Stimulated activated CD8-positive, alpha-beta memory T cell treated with anti-CD3 and anti-CD28 coated beads, Interleukin-15, amount 100 ng/mL, for 24 hours (primary cell): ENCODE results near the gene WDR81.
"Not testable (repeated sequence)": the region's sequence is repeated elsewhere in the genome, so short reads cannot be mapped to it uniquely, and the experiment has no call there.

Source experiments
- DNase-seq: peaks from one replicate; pipeline ENCODE4 v3.0.0-alpha.2; 2020; ENCODE audit warnings: low read depth

Gene WDR81

DNA sequence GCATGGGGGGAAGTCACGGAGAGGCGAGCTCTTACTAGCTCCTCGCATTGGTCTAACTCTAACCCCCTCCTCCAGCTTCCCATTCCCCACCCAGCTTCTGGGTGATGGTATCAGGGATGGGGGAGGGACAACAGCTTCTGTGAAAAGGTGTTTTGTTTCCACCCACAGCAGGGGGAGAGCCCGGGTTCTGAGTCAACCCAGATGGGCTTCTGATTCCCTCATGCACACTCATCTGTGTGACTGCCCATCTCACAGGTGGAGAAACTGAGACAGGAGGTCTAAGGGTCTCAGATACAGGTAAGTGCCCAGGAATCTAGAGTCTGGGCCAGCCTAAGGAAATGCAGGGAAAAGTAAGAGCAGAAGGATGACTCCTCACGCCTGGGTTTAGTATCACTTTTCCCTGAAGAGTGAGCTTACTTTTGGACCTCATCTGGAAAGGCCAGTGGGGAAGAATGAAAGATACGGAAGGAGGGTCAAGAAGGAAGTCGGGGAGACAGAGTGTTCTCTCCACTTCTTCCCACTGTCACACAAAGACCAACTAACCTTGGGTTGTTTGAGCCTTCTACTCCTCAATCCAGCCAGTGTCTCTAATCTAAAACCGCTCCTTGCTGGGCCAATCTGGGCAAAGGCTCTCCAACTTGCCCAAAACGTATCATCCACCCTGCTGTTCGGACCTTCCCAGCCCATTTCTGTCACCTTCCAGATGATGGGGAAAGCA lies 11.2 kb upstream of the WDR81 start:
- no peak for DNase-seq

DNA sequence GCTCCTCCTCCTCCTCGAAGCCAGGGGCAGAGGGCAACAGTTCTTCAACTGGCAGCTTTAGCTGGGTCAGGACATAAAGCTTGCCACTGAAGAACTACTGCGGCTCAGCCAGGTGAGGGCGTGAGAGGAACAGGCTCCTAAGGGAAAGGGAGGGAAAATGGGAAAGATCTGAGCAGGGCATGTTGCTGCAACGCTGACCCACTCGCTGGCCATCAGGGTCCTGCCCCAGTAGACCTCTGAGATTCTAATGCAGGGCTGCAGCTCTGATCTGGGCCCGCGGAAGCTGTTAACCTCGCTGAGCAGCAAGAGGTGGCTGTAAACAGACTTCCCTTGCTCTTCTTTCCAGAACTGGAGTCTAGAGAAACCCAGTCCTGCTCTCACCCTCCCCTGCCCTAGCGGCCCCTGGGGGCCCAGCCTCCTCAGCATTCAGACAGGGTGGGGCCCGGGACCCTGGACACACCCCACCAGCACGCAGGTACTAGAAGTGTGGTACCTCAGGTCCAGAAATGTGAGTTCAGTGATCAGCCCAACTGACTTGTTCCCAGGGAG lies 10.6 kb upstream of the WDR81 start:
- no peak for DNase-seq

DNA sequence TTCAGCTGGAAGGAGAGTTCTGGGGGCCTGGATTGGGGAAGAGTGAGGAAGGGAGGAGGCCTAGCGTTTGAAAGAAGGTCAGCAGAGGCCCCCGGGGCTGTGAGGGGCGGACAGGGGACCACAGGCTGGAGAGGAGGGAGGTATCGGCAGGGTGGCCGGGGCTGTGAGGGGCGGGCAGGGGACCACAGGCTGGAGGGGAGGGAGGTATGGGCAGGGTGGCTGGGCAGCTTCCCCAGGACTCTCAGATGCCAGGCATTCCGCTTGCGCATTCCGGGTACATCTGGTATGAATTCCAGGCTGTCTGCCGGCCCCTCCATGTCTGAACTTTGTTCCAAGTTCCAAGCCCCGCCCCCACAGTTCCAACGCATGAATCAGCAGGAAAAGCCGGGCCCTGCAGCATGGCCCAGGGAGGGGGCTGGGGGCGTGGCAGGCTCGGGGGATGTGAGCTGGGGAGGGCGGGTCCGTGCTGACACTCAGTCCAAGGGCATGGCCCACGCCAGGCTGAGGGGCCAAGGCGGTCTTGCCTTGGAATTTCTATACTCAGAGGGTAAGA lies 10.0 kb upstream of the WDR81 start:
- DNase-seq, result no peak

DNA sequence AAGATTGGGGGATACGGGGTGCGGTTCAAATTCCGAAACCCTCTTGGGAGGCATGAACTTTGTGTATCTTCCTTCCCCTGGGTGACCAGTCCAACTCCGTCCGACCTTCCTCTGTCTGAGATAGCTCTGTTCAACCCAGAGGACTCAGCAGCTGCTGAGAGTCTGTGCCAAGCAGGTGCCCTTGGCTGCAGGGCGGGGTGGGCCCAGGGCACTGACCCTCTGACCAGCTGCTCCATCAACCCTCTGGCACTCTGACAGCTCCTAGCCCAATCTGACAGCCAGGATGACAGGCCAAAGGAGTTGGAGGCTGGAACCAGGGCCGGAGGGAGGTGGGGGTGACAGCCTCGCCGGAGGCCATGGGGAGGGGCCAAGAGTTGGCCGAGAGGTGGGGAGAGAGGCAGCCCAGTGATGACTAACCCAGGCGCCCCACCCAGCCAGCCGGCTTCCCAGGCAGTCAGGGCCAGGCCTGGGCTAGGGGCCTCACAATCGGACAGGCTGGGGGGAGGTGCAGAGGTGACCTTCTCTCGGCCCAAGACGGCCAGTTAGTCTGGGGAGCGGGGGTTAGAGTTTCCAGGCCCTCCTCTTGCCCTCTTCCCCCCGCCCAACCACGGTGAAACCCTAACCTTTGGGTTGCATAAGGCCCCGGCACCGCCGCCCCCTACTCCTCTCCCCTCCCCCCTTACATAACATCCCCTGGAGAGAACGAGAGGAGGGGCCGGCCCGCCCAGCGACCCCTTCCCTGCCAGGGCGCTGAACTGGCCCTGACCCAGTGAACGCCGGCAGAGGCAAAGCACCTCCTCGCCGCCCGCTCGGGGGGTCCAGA lies 9.3 kb upstream of the WDR81 start:
- peak; percentile 23 for DNase-seq

DNA sequence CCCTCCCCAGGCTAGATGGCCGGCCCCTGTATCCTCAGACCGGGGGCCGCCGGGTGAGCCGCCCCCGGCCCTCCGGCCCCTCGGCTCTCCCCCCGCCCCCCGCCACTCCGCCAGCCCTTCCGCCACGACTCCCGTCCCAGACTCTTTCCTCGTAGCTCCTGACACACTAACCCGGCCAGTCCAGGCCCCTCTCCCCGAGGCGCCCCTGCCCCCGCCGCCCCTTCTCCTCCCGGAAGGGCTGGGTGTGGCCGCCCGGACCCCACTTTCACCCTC lies 8.8 kb upstream of the WDR81 start:
- DNase-seq, result no peak

DNA sequence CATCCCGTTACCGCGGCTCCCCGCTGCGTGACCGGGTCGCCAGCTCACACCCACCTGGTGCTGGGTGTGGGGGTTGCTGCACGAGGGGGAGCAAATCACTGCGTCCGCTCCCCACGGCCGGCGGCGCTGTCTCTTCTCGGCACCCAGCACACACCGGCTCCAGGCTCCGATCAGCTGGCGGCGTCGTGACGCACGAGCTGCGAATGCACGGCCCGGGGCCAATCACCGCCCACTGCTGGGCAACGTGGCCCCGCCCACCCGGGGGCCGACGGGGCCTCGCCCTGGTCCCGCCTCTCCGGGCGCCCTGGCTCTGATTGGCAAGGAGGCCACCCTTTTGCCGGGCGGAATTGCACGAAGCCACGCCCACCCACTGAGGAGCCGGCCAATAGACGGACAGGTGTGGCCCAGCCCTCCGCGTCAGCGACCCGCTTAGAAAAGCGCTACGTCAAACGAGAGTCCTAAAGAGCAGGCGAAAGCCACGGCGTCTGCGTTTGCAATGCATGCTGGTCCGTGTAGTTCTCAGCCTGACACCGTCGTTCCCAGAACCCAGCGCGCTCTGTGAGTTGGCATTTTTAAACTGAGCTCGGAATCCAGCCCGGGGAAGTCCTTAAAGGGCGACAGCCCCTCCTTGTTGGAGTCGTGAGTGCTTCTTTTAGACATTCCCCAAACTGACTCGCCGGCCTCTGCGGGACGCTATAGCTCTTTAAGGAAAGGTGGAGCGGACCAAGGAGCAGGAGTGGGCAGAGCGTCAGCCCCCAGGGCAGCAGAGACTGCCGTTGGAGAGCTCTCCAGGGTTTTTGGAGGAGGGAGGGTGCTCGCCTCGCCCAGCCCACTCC lies 8.2 kb upstream of the WDR81 start:
- peak; percentile 99 for DNase-seq

DNA sequence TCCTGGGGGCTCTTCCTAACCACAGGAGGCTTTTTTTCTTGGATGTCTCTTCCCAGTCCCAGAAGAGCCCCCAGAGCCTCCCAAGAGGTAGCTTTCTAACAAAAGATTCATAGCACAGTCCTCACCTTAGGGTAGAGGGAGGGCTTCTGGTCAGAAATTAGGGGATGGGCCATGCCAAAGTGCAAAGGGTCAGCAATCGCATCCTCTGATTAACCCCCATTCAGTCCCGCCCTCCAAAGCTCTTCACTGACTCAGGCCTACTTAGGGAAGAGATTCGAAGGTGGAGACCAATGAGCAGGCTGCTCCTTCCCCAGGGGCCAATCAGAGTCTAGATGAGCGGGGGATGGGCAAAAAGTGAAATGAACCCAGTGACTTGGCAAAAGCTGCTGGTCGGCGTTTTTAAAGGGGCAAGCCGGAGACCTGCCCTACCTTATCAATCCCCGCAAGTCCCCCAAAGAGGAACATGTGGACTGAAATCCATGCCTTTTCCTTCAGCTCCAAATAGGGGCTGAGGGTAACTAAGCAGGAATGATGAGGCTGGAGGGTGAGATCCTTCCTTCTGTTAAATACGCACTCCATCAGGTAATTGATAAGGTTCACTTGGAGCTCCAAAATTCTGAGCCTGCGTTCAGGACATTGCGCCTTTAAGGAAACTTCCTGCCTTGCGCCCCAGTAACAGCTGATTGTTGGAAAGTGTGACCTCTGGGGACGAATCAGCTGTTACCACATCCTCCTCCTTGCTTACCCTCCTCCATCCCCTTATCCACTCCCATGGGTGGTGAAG lies 7.4 kb upstream of the WDR81 start:
- DNase-seq, result peak; percentile 48

DNA sequence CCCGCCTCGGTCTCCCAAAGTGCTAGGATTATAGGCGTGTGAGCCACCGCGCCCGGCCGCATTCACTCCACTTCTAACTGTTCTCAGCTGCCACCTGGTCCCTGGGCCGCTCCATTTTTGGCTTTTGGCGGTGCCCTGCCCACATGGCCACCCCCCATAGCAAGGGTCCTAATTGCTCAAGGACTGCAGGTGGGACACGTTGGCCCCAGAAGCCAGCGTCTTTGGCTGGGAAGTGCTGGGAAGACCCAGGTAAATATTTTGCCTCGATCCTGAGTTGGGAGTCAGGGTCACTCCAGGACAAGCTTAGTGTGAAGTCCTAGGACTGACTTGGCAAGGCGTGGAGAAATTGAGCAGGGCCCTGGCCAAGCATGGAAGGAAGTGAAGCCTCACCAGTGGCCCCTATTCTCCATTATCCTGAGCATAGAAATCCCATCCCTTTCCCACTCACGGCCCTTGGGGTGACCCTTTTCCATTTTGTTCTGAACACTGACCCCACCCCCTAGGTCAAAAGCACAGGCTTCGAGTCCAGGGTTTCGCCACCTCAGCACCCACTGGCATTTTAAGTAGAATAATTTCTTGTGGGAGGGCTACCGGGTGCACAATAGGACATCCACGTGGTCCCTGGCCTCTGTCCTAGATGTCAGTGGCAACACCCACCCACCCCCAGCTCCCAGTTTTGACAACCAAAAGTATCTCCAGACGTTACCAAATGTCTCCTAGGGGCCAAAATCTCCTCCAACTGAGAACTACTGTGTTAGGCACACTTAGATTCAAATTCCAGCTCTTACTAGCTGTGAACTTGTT lies 5.9 kb upstream of the WDR81 start:
- DNase-seq, result no peak

DNA sequence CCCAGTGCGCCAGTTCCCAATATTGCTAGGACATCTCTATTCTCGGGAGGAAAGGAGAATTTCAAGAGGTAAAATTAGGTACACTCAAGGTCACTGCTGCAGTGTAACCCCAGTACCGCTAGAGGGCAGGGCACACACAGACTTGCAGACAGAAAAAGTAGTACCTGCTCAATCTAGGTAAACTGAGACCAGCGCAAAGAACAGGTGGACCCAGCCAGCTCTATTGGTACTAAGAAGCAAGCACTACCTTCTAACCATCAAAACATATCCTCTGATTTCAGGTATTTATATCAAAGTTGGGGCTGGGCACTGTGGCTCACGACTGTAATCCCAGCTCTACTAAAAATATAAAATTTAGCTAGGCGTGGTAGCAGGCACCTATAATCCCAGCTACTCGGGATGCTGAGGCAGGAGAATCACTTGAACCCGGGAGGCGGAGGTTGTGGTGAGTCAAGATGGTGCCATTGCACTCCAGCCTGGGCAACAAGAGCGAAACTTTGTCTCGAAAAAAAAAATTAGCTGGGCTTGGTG lies 3.6 kb upstream of the WDR81 start:
- peak; percentile 36 for DNase-seq

DNA sequence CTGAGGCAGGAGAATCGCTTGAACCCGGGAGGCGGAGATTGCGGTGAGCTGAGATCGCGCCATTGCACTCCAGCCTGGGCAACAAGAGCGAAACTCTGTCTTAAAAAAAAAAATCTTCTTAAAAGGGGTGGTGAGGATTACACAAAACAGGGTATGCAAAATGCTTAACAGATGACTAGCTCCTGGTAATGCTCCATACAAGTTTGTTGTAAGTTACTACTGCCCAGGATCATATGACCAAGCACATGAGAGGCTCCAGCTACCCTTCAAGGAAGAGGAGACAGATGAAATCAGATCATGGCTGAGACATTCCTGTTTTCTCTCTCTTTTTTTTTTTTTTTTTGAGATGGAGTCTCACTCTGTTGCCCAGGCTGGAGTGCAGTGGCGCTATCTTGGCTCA lies 2.5 kb upstream of the WDR81 start:
- DNase-seq, result not testable (repeated sequence)

DNA sequence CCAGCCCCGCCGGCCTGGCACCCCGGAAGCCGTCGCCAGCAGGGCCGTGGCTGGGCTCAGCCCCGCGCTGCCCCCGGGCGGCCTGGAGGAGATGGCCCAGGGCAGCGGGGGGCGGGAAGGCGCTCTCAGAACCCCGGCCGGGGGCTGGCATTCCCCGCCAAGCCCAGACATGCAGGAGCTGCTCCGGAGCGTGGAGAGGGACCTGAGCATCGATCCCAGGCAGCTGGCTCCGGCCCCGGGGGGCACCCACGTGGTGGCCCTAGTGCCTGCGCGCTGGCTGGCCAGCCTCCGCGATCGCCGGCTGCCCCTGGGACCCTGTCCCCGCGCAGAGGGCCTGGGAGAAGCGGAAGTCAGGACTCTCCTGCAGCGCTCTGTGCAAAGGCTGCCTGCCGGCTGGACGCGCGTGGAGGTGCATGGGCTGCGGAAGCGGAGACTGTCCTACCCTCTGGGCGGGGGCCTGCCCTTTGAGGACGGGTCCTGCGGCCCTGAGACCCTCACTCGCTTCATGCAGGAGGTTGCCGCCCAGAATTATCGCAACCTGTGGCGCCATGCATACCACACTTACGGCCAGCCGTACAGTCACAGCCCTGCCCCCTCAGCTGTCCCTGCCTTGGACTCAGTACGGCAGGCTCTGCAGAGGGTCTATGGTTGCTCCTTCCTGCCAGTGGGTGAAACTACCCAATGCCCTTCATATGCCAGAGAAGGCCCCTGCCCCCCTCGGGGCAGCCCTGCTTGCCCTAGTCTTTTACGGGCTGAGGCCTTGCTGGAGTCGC lies 551 bp downstream of the WDR81 start:
- DNase-seq, result no peak

DNA sequence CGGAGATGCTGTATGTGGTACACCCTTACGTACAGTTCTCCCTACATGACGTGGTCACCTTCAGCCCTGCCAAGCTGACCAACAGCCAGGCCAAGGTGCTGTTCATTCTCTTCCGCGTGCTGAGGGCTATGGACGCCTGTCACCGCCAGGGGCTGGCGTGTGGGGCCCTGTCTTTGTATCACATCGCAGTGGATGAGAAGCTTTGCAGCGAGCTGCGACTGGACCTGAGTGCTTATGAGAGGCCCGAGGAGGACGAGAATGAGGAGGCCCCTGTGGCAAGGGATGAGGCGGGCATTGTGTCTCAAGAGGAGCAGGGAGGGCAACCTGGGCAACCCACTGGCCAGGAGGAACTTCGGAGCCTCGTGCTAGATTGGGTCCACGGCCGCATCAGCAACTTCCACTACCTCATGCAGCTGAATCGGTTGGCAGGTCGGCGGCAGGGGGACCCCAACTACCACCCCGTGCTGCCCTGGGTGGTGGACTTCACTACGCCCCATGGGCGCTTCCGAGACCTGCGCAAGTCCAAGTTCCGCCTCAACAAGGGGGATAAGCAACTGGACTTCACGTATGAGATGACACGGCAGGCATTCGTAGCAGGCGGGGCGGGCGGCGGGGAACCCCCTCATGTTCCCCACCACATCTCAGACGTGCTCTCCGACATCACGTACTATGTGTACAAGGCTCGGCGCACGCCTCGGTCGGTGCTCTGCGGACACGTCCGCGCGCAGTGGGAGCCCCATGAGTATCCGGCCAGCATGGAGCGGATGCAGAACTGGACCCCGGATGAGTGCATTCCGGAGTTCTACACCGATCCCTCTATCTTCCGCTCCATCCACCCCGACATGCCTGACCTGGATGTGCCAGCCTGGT lies 1.4 kb downstream of the WDR81 start:
- no peak for DNase-seq

DNA sequence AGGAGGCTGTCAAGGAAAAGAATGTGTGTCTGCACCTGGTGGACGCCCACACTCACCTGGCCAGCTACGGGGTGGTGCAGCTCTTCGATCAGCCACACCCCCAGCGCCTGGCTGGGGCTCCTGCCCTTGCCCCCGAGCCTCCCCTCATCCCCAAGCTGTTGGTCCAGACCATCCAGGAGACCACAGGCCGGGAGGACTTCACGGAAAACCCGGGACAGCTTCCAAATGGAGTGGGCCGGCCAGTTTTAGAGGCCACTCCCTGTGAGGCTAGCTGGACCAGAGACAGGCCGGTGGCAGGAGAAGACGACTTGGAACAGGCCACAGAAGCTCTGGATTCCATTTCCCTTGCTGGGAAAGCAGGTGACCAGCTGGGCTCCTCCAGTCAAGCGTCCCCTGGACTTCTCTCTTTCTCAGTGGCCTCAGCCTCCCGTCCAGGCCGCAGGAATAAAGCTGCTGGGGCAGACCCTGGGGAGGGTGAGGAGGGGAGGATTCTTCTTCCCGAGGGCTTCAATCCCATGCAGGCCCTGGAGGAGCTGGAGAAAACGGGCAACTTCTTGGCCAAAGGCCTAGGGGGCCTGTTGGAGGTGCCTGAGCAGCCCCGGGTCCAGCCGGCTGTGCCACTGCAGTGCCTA lies 2.2 kb downstream of the WDR81 start:
- DNase-seq, result no peak

DNA sequence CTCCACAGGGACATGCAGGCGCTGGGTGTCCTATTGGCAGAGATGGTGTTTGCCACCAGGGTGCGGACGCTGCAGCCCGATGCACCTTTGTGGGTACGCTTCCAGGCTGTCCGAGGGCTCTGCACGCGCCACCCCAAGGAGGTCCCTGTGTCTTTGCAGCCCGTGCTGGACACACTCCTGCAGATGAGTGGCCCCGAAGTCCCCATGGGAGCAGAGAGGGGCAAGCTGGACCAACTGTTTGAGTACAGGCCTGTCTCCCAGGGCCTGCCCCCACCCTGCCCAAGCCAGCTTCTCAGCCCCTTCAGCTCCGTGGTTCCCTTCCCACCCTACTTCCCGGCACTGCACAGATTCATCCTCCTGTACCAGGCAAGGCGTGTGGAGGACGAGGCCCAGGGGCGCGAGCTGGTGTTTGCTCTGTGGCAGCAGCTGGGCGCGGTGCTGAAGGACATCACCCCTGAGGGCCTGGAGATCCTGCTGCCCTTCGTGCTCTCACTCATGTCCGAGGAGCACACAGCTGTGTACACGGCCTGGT lies 2.8 kb downstream of the WDR81 start:
- no peak for DNase-seq

DNA sequence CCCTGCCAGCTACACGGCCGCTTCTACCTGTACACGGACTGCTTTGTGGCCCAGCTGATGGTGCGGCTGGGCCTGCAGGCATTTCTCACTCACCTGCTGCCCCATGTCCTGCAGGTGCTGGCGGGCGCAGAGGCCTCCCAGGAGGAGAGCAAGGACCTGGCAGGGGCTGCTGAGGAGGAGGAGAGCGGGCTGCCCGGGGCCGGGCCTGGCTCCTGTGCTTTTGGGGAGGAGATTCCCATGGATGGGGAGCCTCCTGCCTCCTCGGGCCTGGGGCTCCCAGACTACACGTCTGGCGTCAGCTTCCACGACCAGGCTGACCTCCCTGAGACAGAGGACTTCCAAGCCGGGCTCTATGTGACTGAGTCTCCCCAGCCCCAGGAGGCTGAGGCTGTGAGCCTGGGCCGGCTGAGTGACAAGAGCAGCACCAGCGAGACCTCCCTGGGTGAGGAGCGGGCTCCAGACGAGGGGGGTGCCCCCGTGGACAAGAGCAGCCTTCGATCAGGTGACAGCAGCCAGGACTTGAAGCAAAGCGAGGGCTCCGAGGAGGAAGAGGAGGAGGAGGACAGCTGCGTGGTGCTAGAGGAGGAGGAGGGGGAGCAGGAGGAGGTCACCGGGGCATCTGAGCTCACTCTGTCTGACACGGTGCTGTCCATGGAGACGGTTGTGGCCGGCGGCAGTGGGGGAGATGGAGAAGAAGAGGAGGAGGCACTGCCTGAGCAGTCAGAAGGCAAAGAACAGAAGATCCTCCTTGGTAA lies 3.5 kb downstream of the WDR81 start:
- DNase-seq, result no peak

DNA sequence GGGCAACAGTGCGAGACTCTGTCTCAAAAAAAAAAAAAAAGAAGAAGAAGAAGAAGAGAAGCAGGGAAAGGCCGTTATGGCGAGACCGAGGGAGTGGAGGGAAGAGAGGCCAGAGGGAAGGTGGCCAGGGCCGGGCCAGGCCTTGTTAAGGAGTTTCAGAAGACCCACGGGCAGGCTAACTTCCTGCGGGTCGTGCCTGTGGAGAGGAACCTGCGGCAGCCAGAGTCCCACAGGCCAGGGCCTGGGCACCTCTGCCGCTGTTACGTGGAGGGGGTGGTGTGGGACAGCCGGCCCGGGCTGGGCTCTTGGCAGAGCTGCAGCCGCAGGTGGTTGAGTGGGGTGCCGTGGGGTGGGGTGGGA lies 5.4 kb downstream of the WDR81 start:
- no peak for DNase-seq
